ENCODE data around the gene ENTHD1.
"Not testable (repeated sequence)": the region's sequence is repeated elsewhere in the genome, so short reads cannot be mapped to it uniquely, and the experiment has no call there.

The ENTHD1 gene

GRCh38 chr22:39905687-39906086 lies 12.1 kb upstream of the ENTHD1 start:
- in situ Hi-C loops (cut with HindIII; ENCODE audit: low pct_unique_long_range_greater_than_20kb, low sequenced_read_pairs) = no loop called here
- TF ChIP-seq JUND (IDR thresholded peaks at IDR 0.05; ENCODE audit: low read depth) = no peak
- DNase-seq (ENCODE audit: low read depth in 1 of 2, low spot score in 1 of 2) = no peak

- in situ Hi-C loops (cut with HindIII; ENCODE audit: low pct_unique_long_range_greater_than_20kb, low sequenced_read_pairs) = no loop called here
- DNase-seq (ENCODE audit: low read depth in 1 of 2, low spot score in 1 of 2) = no peak
- TF ChIP-seq JUND (IDR thresholded peaks at IDR 0.05; ENCODE audit: low read depth) = no peak
Measured at GRCh38 chr22:39904862-39905261, 11.3 kb upstream of the ENTHD1 start.

GRCh38 chr22:39904024-39904423 lies 10.5 kb upstream of the ENTHD1 start:
- in situ Hi-C loops (cut with HindIII; ENCODE audit: low pct_unique_long_range_greater_than_20kb, low sequenced_read_pairs); DNase-seq (ENCODE audit: low read depth in 1 of 2, low spot score in 1 of 2): not testable (repeated sequence)

GRCh38 chr22:39901565-39902146 lies 8.1 kb upstream of the ENTHD1 start:
- DNase-seq (ENCODE audit: low read depth in 1 of 2, low spot score in 1 of 2) = no peak
- in situ Hi-C loops (cut with HindIII; ENCODE audit: low pct_unique_long_range_greater_than_20kb, low sequenced_read_pairs) = no loop called here

GRCh38 chr22:39900306-39901227 lies 7.0 kb upstream of the ENTHD1 start, which contains the start of gene GRAP2:
Gene GRAP2 (plus strand): TSS chr22:39901084. CDS start chr22:39947107, 46,023 bp downstream.
- DNase-seq (ENCODE audit: low read depth in 1 of 2, low spot score in 1 of 2) = no peak
- in situ Hi-C loops (cut with HindIII; ENCODE audit: low pct_unique_long_range_greater_than_20kb, low sequenced_read_pairs) = no loop called here
- no peak for TF ChIP-seq JUND (IDR thresholded peaks at IDR 0.05; ENCODE audit: low read depth)

More at GRCh38 chr22:39901565-39902146, 8.1 kb upstream of the ENTHD1 start:
- no peak for TF ChIP-seq JUND (IDR thresholded peaks at IDR 0.05; ENCODE audit: low read depth)

GRCh38 chr22:39898997-39899396 lies 5.4 kb upstream of the ENTHD1 start:
- no peak for TF ChIP-seq JUND (IDR thresholded peaks at IDR 0.05; ENCODE audit: low read depth)
- in situ Hi-C loops (cut with HindIII; ENCODE audit: low pct_unique_long_range_greater_than_20kb, low sequenced_read_pairs) = no loop called here
- DNase-seq (ENCODE audit: low read depth in 1 of 2, low spot score in 1 of 2) = no peak

GRCh38 chr22:39897841-39898240 lies 4.3 kb upstream of the ENTHD1 start:
- in situ Hi-C loops (cut with HindIII; ENCODE audit: low pct_unique_long_range_greater_than_20kb, low sequenced_read_pairs) = no loop called here
- no peak for TF ChIP-seq JUND (IDR thresholded peaks at IDR 0.05; ENCODE audit: low read depth)
- DNase-seq (ENCODE audit: low read depth in 1 of 2, low spot score in 1 of 2) = no peak

GRCh38 chr22:39896313-39896996 lies 2.9 kb upstream of the ENTHD1 start:
- TF ChIP-seq JUND (IDR thresholded peaks at IDR 0.05; ENCODE audit: low read depth) = no peak
- DNase-seq (ENCODE audit: low read depth in 1 of 2, low spot score in 1 of 2) = no peak
- in situ Hi-C loops (cut with HindIII; ENCODE audit: low pct_unique_long_range_greater_than_20kb, low sequenced_read_pairs) = no loop called here

GRCh38 chr22:39895682-39896081 lies 2.1 kb upstream of the ENTHD1 start:
- DNase-seq (ENCODE audit: low read depth in 1 of 2, low spot score in 1 of 2) = no peak
- TF ChIP-seq JUND (IDR thresholded peaks at IDR 0.05; ENCODE audit: low read depth) = no peak
- in situ Hi-C loops (cut with HindIII; ENCODE audit: low pct_unique_long_range_greater_than_20kb, low sequenced_read_pairs) = no loop called here

GRCh38 chr22:39894554-39895092 lies 1.1 kb upstream of the ENTHD1 start:
- DNase-seq (ENCODE audit: low read depth in 1 of 2, low spot score in 1 of 2) = no peak
- in situ Hi-C loops (cut with HindIII; ENCODE audit: low pct_unique_long_range_greater_than_20kb, low sequenced_read_pairs) = no loop called here

GRCh38 chr22:39889924-39890323 lies 3.6 kb downstream of the ENTHD1 start:
- in situ Hi-C loops (cut with HindIII; ENCODE audit: low pct_unique_long_range_greater_than_20kb, low sequenced_read_pairs); DNase-seq (ENCODE audit: low read depth in 1 of 2, low spot score in 1 of 2): not testable (repeated sequence)

More at GRCh38 chr22:39894554-39895092, 1.1 kb upstream of the ENTHD1 start:
- no peak for TF ChIP-seq JUND (IDR thresholded peaks at IDR 0.05; ENCODE audit: low read depth)

GRCh38 chr22:39883057-39883456 lies 10.5 kb downstream of the ENTHD1 start:
- in situ Hi-C loops (cut with HindIII; ENCODE audit: low pct_unique_long_range_greater_than_20kb, low sequenced_read_pairs) = no loop called here
- TF ChIP-seq JUND (IDR thresholded peaks at IDR 0.05; ENCODE audit: low read depth) = no peak

More at GRCh38 chr22:39883057-39883456, 10.5 kb downstream of the ENTHD1 start:
- DNase-seq (ENCODE audit: low read depth in 1 of 2, low spot score in 1 of 2) = no peak

All from T47D (cell line).